HepG2 (cell line): ENCODE measurements around the gene ADAR. TPM values are rescaled to one million over a fixed set of nuclear protein-coding genes. Genes with fewer than 3 reads are reported as not detected.

Experiments used
- ATRX ChIP-seq: sonication (generic); formaldehyde crosslinking; IDR thresholded peaks from 2 replicates; pipeline ENCODE4 v1.4.0; 2020; ENCODE audit warnings: missing genetic modification reagents, borderline replicate concordance
- FOXA1 ChIP-seq, 2 experiments: fragments of 450-650 bp in 1 of 2; sonication (generic) in 1 of 2; formaldehyde crosslinking in 1 of 2; IDR thresholded peaks; 2 replicates each; pipeline versions ENCODE4 v1.4.0 to v1.6.1; 2016 to 2020; ENCODE audit warnings: missing genetic modification reagents in 1 of 2
- PLRG1 ChIP-seq: fragments of 450-650 bp; conservative IDR thresholded peaks from 2 replicates; pipeline ENCODE4 v1.6.1; 2016
- ZNF12 ChIP-seq: sonication (generic); formaldehyde crosslinking; IDR thresholded peaks from 2 replicates; pipeline ENCODE4 v1.5.0; 2020; ENCODE audit warnings: missing genetic modification reagents
- ZNF264 ChIP-seq: sonication (generic); formaldehyde crosslinking; IDR thresholded peaks from 2 replicates; pipeline ENCODE4 v1.4.0; 2020; ENCODE audit warnings: missing genetic modification reagents
- ZNF326 ChIP-seq: sonication (generic); formaldehyde crosslinking; IDR thresholded peaks from 2 replicates; pipeline ENCODE4 v1.4.0; 2020; ENCODE audit warnings: missing genetic modification reagents, borderline replicate concordance
- polyA plus RNA-seq, 8 experiments: library from polyadenylated mRNA; depleted of rRNA in 3 of 8; stranded (reverse) in 7 of 8; unstranded in 1 of 8; fragments of >200 nt; fragmentation: Illumina TruSeq in 4 of 8; extraction: Trizol in 4 of 8; gene quantifications; 2 replicates each; pipeline versions ENCODE4 v1.2.1 to v1.2.3, GENCODE V29; 2011 to 2016; ENCODE audit warnings: low read depth in 4 of 8, missing spikeins in 1 of 8, mixed read lengths in 1 of 8; ENCODE audit not compliant: insufficient read depth in 1 of 8
- total RNA-seq, 5 experiments: library from RNA; depleted of rRNA; stranded (reverse); fragments of >200 nt; fragmentation: Illumina TruSeq; extraction: Trizol; gene quantifications; 2 replicates each; pipeline ENCODE4 v1.2.3, GENCODE V29; 2016; ENCODE audit warnings: low read depth in 1 of 5
- TF ChIP-seq, protein P1 (sequence below): IDR thresholded peaks from 2 replicates; pipeline ENCODE4 v1.6.1; 2016; ENCODE audit warnings: low read depth, borderline replicate concordance
- TF ChIP-seq, protein P2 (sequence below), 2 experiments: sonication (generic) in 1 of 2; formaldehyde crosslinking in 1 of 2; IDR thresholded peaks; 2 replicates each; pipeline versions ENCODE4 v1.6.1 to v1.9.0; 2014 to 2022; ENCODE audit warnings: antibody characterized with exemption in 1 of 2, borderline replicate concordance in 1 of 2, inconsistent platforms in 1 of 2, low read depth in 1 of 2, missing genetic modification reagents in 1 of 2
- TF ChIP-seq, protein P3 (sequence below): sonication (generic); formaldehyde crosslinking; IDR thresholded peaks from 2 replicates; pipeline ENCODE4 v1.4.0; 2020; ENCODE audit warnings: mild to moderate bottlenecking, missing genetic modification reagents
- TF ChIP-seq, protein P4 (sequence below): fragments of 450-650 bp; IDR thresholded peaks from 2 replicates; pipeline ENCODE4 v1.6.1; 2016

The ADAR gene
- total and polyA plus RNA-seq, 2 of the 13 experiments (the other 11 are each of a cell fraction or from before 2014, with no cell fraction given) = 70.8 to 86.2 TPM

DNA sequence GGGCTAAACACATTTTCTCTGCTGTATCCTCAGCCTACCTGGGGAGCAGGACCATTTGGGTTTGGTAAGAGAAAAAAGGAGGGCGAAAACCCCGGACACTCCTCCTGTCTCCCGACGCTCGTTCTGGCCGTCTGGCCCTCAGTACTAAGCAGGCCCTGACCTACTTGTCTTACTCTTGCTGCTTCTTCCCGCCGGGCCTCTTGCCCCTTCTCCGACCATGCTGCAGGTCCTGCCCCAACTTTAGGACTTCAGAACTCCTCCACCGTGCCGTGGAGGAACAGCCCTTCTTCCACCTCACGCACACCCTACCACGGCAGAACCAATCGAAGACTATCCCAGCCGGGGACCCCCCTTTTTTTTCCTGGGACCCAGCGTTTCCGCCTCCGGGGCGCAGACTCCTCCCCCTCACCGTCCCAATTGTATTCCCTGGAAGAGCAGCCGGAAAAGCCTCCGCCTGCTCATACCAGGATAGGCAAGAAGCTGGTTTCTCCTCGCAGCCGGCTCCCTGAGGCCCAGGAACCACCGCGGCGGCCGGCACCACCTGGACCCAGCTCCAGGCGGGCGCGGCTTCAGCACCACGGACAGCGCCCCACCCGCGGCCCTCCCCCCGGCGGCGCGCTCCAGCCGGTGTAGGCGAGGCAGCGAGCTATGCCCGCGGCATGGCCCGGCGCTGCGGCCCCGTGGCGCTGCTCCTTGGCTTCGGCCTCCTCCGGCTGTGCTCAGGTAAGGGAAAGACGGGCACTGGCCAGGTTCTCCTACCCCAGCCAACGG is 40.4 kb downstream of the ADAR start, which contains the start of gene CHRNB2 (continued):
- TF ChIP-seq, protein P1, sequence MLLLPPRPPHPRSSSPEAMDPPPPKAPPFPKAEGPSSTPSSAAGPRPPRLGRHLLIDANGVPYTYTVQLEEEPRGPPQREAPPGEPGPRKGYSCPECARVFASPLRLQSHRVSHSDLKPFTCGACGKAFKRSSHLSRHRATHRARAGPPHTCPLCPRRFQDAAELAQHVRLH = peak; percentile 96; the same call in 1 of the 2 replicates
- TF ChIP-seq ZNF12 (CRISPR knock-in tag) = peak; percentile 79
- TF ChIP-seq, protein P2, sequence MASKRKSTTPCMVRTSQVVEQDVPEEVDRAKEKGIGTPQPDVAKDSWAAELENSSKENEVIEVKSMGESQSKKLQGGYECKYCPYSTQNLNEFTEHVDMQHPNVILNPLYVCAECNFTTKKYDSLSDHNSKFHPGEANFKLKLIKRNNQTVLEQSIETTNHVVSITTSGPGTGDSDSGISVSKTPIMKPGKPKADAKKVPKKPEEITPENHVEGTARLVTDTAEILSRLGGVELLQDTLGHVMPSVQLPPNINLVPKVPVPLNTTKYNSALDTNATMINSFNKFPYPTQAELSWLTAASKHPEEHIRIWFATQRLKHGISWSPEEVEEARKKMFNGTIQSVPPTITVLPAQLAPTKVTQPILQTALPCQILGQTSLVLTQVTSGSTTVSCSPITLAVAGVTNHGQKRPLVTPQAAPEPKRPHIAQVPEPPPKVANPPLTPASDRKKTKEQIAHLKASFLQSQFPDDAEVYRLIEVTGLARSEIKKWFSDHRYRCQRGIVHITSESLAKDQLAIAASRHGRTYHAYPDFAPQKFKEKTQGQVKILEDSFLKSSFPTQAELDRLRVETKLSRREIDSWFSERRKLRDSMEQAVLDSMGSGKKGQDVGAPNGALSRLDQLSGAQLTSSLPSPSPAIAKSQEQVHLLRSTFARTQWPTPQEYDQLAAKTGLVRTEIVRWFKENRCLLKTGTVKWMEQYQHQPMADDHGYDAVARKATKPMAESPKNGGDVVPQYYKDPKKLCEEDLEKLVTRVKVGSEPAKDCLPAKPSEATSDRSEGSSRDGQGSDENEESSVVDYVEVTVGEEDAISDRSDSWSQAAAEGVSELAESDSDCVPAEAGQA (IDR thresholded peaks at IDR 0.05; ENCODE audit: low read depth) = no peak
- TF ChIP-seq, protein P2 (CRISPR knock-in tag; IDR thresholded peaks at IDR 0.05; ENCODE audit: borderline replicate concordance) = peak; percentile 95
- TF ChIP-seq PLRG1 = no peak
- TF ChIP-seq, protein P3, sequence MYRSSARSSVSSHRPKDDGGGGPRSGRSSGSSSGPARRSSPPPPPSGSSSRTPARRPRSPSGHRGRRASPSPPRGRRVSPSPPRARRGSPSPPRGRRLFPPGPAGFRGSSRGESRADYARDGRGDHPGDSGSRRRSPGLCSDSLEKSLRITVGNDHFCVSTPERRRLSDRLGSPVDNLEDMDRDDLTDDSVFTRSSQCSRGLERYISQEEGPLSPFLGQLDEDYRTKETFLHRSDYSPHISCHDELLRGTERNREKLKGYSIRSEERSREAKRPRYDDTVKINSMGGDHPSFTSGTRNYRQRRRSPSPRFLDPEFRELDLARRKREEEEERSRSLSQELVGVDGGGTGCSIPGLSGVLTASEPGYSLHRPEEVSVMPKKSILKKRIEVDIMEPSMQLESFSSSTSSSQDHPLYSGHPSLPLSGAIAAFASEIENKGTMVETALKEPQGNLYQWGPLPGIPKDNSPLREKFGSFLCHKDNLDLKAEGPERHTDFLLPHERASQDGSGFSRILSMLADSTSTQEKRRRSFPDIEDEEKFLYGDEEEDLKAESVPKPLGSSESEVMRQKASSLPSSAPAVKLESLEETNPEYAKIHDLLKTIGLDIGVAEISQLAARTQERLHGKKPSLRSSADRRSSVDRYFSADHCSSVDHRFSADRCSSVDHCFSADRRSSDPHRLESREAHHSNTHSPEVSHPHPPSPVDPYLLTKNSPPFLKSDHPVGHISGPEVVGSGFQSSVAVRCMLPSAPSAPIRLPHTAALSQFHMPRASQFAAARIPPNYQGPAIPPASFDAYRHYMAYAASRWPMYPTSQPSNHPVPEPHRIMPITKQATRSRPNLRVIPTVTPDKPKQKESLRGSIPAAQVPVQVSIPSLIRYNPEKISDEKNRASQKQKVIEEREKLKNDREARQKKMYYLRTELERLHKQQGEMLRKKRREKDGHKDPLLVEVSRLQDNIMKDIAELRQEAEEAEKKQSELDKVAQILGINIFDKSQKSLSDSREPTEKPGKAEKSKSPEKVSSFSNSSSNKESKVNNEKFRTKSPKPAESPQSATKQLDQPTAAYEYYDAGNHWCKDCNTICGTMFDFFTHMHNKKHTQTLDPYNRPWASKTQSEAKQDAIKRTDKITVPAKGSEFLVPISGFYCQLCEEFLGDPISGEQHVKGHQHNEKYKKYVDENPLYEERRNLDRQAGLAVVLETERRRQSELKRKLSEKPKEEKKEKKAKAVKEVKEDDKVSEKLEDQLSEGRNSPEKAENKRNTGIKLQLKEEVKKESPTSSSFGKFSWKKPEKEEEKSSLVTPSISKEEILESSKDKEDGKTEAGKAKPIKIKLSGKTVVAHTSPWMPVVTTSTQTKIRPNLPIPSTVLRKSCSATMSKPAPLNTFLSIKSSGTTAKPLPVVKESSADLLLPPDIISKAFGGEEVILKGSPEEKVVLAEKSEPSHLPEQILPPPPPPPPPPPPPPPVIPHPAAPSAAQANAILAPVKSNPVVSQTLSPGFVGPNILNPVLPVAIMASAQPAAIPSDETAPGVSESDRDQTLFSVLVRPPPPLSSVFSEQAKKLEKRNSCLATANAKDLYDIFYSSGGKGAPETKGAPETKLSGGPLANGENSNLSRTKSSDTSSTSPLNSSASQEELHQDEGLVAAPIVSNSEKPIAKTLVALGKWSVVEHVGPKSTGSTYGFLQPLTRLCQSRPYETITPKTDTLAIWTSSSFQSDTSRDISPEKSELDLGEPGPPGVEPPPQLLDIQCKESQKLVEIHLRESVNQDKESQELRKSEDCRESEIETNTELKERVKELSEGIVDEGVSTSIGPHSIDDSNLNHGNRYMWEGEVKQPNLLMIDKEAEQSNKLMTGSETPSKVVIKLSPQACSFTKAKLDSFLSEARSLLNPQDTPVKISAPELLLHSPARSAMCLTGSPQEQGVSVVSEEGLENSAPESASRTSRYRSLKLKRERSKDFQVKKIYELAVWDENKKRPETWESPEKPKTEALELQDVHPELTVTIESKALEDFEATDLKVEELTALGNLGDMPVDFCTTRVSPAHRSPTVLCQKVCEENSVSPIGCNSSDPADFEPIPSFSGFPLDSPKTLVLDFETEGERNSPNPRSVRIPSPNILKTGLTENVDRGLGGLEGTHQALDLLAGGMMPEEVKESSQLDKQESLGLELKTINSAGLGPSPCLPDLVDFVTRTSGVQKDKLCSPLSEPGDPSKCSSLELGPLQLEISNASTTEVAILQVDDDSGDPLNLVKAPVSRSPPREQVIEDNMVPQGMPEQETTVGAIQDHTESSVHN (CRISPR knock-in tag) = peak; percentile 77; the same call in 1 of the 2 replicates
- no peak for TF ChIP-seq ATRX (CRISPR knock-in tag)
- TF ChIP-seq ZNF264 (CRISPR knock-in tag) = no peak
- no peak for TF ChIP-seq FOXA1 (IDR thresholded peaks at IDR 0.05)
- TF ChIP-seq FOXA1 (CRISPR knock-in tag; IDR thresholded peaks at IDR 0.05) = no peak
- TF ChIP-seq, protein P4, sequence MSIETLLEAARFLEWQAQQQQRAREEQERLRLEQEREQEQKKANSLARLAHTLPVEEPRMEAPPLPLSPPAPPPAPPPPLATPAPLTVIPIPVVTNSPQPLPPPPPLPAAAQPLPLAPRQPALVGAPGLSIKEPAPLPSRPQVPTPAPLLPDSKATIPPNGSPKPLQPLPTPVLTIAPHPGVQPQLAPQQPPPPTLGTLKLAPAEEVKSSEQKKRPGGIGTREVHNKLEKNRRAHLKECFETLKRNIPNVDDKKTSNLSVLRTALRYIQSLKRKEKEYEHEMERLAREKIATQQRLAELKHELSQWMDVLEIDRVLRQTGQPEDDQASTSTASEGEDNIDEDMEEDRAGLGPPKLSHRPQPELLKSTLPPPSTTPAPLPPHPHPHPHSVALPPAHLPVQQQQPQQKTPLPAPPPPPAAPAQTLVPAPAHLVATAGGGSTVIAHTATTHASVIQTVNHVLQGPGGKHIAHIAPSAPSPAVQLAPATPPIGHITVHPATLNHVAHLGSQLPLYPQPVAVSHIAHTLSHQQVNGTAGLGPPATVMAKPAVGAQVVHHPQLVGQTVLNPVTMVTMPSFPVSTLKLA = no peak
- TF ChIP-seq ZNF326 (CRISPR knock-in tag) = no peak
